HFFc6 (cell line): ENCODE data around the gene DLG2. TPM values are rescaled to one million over a fixed set of nuclear protein-coding genes. Genes with fewer than 3 reads are reported as not detected.

ENCODE experiments used
- DNase-seq: peaks from one replicate; pipeline ENCODE4 v3.0.0-alpha.2; 2018
- H3K27ac Mint-ChIP-seq: 2 replicates; pipeline ENCODE4 v1.8.0; 2020; ENCODE audit warnings: mild to moderate bottlenecking, mixed read lengths
- H3K27me3 Mint-ChIP-seq: 2 replicates; pipeline ENCODE4 v1.8.0; 2021; ENCODE audit warnings: mild to moderate bottlenecking, moderate library complexity, mixed read lengths; ENCODE audit not compliant: insufficient read depth
- H3K36me3 Mint-ChIP-seq: 2 replicates; pipeline ENCODE4 v1.8.0; 2021; ENCODE audit warnings: low read depth, mixed read lengths
- H3K4me1 Mint-ChIP-seq: 2 replicates; pipeline ENCODE4 v1.8.0; 2020; ENCODE audit warnings: low read depth, mixed read lengths
- H3K4me3 Mint-ChIP-seq: 2 replicates; pipeline ENCODE4 v1.8.0; 2020; ENCODE audit warnings: mild to moderate bottlenecking, moderate library complexity, mixed read lengths
- H3K9me3 Mint-ChIP-seq: 2 replicates; pipeline ENCODE4 v1.8.0; 2020; ENCODE audit warnings: mild to moderate bottlenecking, mixed read lengths
- total RNA-seq, 6 experiments: library from RNA; stranded (reverse); fragmentation: NEBNext Ultra II Directional; extraction: Animal tissue kit (Norgen Biotek cat#: 25700); gene quantifications; 2 replicates in 1 of 6; 3 replicates in 5 of 6; pipeline ENCODE4 v1.2.3, GENCODE V29; 2021
- TF ChIP-seq, protein P1 (sequence below): fragments of 200-600 bp; sonication (generic); IDR thresholded peaks from 2 replicates; pipeline ENCODE4 v1.5.0; 2021; ENCODE audit warnings: antibody characterized with exemption, mild to moderate bottlenecking

DLG2 gene
- total RNA-seq, 6 experiments from 2014 or later, result 0.39 to 1.00 (median 0.80) TPM; not detected in 1

DNA sequence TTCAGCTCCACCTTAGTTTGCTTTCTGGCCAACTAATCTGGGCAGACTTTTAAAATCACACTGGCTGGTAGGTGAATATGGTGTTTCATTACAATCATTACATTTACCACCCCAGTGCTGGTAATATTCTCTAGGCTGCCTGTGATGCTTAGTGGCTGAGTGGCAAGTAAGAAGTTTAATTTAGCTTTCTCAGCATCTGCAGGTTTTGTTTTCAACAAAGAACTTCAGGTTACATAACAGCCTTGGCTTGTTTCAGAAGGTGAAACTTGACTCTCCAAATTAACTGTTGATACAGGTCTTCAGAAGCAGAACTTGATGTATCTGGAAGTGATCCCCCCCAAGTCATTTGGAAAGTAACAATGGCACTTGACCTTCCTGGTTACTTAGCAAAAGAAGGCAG lies 1917.7 kb downstream of the DLG2 start:
- no peaks in the 10 kb centered on the region for H3K4me1 Mint-ChIP-seq
- no peaks in the 10 kb centered on the region for H3K9me3 Mint-ChIP-seq
- DNase-seq, result no peak
- H3K36me3 Mint-ChIP-seq, result no peaks in the 10 kb centered on the region
- no peak overlapping the region for H3K27ac Mint-ChIP-seq
- TF ChIP-seq, protein P1, sequence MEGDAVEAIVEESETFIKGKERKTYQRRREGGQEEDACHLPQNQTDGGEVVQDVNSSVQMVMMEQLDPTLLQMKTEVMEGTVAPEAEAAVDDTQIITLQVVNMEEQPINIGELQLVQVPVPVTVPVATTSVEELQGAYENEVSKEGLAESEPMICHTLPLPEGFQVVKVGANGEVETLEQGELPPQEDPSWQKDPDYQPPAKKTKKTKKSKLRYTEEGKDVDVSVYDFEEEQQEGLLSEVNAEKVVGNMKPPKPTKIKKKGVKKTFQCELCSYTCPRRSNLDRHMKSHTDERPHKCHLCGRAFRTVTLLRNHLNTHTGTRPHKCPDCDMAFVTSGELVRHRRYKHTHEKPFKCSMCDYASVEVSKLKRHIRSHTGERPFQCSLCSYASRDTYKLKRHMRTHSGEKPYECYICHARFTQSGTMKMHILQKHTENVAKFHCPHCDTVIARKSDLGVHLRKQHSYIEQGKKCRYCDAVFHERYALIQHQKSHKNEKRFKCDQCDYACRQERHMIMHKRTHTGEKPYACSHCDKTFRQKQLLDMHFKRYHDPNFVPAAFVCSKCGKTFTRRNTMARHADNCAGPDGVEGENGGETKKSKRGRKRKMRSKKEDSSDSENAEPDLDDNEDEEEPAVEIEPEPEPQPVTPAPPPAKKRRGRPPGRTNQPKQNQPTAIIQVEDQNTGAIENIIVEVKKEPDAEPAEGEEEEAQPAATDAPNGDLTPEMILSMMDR, result no peak
- H3K4me3 Mint-ChIP-seq, result no peak overlapping the region
- peaks cover 10% of the 10 kb centered on the region; the same call in 1 of the 2 replicates for H3K27me3 Mint-ChIP-seq

DNA sequence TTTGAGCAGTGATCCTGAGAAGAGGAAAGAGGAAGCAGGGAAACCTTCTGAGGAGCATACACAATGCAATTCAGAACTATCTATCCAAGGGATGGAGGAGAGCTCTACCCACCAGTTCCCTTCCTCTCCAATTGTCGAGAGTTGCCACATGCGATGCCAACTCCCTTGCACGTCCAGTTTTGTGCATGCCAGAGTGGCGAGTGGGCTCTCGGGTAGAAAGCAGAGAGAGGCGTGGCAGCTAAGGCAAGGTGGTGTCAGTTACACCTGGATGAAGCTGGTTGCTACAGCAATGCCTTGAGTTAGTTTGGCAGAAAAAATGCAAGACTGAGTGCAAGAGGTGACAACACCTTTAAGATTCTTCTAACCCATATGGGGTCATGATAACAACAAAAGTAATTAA lies 1920.6 kb downstream of the DLG2 start:
- Mint-ChIP-seq H3K27me3 (peaks cover 7% of the 10 kb centered on the region), H3K36me3 (no peaks in the 10 kb centered on the region), H3K4me3 (no peak overlapping the region), H3K9me3 (no peaks in the 10 kb centered on the region), H3K27ac (no peak overlapping the region), H3K4me1 (no peaks in the 10 kb centered on the region)
- DNase-seq, result no peak
- TF ChIP-seq, protein P1, result no peak

DNA sequence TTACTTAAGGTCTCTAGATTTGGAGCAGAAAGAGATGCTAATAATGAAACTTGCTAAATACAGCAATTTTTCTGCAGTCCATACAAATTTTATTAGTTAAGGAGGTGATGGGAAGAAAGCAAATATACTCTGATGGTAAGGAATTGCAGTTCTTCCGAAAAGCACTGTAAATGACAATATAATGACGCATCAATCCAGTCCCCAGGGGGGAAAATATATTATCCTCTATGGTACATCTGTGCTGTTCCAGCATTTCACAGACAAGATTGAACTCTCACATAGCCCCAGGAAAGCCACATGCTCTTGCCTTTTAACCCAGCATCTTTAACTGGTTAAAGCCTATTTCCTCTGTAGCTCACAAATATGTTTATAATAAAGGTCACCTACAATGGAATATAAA lies 1924.3 kb downstream of the DLG2 start:
- TF ChIP-seq, protein P1, result no peak
- H3K9me3 Mint-ChIP-seq, result no peaks in the 10 kb centered on the region
- DNase-seq, result no peak
- H3K4me1 Mint-ChIP-seq, result no peaks in the 10 kb centered on the region
- H3K36me3 Mint-ChIP-seq, result no peaks in the 10 kb centered on the region
- no peak overlapping the region for H3K27ac Mint-ChIP-seq
- no peak overlapping the region for H3K4me3 Mint-ChIP-seq
- peaks cover 11% of the 10 kb centered on the region for H3K27me3 Mint-ChIP-seq

DNA sequence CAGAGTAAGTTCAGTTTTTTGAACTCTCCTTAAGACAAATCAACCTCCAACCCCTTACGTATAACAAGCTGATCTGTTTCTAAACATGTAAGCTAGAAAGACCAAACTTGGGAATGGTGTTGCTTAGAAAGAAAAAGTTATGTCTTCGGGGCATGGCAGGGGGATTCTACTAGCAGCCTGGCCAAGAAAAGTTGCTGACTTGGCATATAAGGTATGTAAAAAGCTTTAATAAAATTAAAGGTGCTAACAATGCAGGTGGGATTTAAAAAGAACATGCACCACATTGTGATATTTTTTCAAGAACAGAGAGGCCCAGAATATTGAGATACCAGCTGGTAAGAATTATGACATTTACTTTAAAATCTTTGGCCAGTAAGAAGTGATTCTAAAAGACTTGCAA lies 1929.6 kb downstream of the DLG2 start:
- no peak for DNase-seq
- no peaks in the 10 kb centered on the region for H3K36me3 Mint-ChIP-seq
- TF ChIP-seq, protein P1, result no peak
- no peaks in the 10 kb centered on the region for H3K9me3 Mint-ChIP-seq
- no peak overlapping the region for H3K27ac Mint-ChIP-seq
- peaks cover 14% of the 10 kb centered on the region for H3K27me3 Mint-ChIP-seq
- no peaks in the 10 kb centered on the region for H3K4me1 Mint-ChIP-seq
- no peak overlapping the region for H3K4me3 Mint-ChIP-seq

DNA sequence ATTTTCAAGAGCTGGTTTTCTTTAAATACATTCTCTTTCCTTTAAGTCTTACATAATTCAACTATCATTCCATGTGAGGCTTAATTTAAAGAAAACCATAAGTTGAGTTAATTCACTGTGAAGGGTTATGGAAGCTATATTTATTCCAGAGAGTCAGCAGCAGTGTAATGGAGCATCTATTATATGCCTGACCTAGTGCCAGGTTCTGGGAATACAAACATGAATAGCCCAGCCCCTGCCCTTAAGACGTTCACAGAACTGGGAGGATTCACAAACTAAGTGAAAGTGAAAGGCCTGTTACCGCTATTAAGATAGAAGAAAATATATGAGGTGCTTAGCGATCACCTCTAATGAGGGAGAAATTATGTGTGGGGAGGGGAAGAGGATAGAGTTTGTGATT lies 1932.1 kb downstream of the DLG2 start:
- TF ChIP-seq, protein P1, result no peak
- no peak overlapping the region for H3K4me3 Mint-ChIP-seq
- H3K27me3 Mint-ChIP-seq, result peaks cover 9% of the 10 kb centered on the region
- H3K4me1 Mint-ChIP-seq, result no peaks in the 10 kb centered on the region
- no peaks in the 10 kb centered on the region for H3K9me3 Mint-ChIP-seq
- H3K36me3 Mint-ChIP-seq, result no peaks in the 10 kb centered on the region
- DNase-seq, result no peak
- H3K27ac Mint-ChIP-seq, result no peak overlapping the region
